Fibroblast of the conjunctiva (primary cell): ENCODE results near the gene GLIPR1L2.
A peak's percentile ranks its signal among the peaks of the same experiment; 100 is the strongest.
"Not testable (repeated sequence)": the region's sequence is repeated elsewhere in the genome, so short reads cannot be mapped to it uniquely, and the experiment has no call there.

Source experiments
- DNase-seq: peaks from one replicate; pipeline ENCODE4 v3.0.0-alpha.2; 2010; ENCODE audit warnings: low read depth

The GLIPR1L2 gene

GRCh38 chr12:75390899-75391538, at the start of gene GLIPR1L2:
Gene GLIPR1L2, plus strand, starts transcription at chr12:75391089. Its CDS starts 28 bp downstream, at chr12:75391117.
- peak; percentile 98 for DNase-seq

GRCh38 chr12:75341873-75342272, 49.0 kb upstream of the GLIPR1L2 start:
- no peak for DNase-seq

DNA sequence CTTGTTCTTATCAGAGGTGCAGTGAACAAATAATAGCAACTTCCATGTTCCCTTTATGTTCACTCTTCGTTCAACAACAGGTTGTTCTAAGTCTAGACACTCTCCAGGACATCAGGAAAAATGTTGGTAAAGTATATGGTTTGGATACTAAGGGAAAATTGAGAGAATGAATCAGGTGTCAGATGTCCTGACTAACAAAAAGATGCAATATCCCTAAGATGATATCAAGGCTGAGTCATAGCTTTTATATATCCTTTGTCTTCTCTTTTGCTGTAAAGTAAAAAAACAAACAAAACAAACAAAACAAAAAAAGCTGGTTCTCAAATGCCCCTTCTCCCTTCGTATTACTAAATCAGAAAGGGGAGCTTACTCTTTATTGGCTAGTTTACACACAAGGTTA, 45.4 kb upstream of the GLIPR1L2 start:
- no peak for DNase-seq

DNA sequence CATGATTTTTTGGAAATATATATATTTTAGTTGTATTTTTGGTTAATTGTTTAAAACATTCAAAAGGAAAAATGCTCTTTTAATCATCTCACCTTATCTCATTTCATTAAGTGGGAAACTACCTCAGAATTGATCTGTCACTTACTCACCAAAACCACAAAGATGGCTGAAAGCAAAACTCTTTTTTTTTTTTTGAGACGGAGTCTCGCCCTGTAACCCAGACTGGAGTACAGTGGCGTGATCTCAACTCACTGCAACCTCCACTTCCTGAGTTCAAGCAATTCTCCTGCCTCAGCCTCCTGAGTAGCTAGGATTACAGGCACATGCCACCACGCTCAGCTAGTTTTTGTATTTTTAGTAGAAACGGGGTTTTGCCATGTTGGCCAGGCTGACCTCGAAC, 44.7 kb upstream of the GLIPR1L2 start:
- DNase-seq: not testable (repeated sequence)

GRCh38 chr12:75349946-75350345, 40.9 kb upstream of the GLIPR1L2 start:
- DNase-seq: no peak

DNA sequence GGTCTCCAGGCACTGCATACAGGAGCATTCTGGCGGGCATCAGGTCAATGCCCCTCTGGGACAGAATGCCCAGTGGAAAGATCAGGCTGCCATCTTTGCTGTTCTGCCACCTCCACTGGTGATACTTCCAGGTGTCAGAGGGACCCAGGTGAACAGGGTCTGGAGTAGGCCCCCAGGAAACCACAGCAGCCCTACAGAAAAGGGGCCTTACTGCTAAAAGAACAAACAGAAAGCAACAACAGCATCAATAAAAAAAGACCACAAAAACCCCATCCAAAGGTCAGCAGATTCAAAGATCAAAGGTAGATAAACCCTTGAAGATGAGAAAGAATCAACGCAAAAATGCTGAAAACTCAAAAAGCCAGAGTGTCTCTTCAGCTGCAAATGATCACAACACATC, 40.5 kb upstream of the GLIPR1L2 start:
- no peak for DNase-seq

DNA sequence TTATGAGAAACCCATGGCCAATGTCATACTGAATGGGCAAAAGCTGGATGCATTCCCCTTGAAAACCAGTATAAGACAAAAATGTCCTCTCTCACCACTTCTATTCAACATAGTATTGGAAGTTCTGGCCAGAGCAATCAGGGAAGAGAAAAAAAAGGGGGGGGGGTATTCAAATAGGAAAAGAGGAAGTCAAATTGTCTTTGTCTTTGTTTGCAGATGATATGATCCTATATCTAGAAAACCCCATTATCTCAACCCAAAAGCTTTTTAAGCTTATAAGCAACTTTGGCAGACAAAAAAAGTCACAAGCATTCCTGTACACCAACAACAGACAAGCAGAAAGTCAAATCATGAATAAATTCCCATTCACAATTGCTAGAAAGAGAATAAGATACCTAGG, 36.9 kb upstream of the GLIPR1L2 start:
- DNase-seq: no peak

DNA sequence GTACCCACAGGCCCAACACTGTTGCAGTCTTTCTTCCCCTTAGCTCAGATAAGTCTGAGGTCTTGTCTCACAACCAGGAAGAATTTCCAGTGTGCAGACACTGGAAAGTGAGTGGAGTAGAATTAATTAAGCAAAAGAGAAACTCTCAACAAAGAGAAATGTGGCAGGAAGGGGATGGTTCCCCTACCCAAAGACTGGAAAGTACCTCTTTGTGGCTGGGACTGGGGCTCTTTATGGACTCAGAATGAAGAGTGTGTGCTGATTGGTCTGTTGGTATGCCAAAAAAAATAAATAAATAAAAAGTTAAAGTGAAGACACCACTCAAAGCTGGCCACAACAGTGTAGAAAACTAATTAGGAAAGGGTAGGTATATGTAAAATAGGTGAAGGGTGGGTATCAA, 30.0 kb upstream of the GLIPR1L2 start:
- no peak for DNase-seq

GRCh38 chr12:75361408-75361807, 29.5 kb upstream of the GLIPR1L2 start:
- no peak for DNase-seq

- peak; percentile 65 for DNase-seq
These were observed 26.0 kb upstream of the GLIPR1L2 start for GRCh38 chr12:75364919-75365318.

DNA sequence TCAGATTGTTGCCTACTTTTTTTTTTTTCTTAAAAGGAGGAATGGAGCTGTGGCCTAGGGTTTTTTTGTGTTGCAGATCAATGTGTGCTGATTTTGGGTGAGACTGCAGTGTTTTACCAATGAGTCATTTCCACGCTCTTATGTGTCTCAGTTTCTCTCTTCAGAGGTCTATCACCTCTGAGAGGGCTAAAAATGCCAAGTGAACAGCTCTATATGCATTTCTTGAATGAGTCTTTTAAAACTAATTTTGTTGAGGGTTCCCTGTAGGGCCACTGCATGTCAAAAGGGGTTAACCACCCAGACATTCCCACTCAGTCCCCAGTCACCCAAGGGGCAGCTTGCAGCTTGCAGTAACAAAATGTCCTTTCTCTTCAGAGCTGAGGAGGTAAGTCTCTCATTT, 24.3 kb upstream of the GLIPR1L2 start:
- no peak for DNase-seq

DNA sequence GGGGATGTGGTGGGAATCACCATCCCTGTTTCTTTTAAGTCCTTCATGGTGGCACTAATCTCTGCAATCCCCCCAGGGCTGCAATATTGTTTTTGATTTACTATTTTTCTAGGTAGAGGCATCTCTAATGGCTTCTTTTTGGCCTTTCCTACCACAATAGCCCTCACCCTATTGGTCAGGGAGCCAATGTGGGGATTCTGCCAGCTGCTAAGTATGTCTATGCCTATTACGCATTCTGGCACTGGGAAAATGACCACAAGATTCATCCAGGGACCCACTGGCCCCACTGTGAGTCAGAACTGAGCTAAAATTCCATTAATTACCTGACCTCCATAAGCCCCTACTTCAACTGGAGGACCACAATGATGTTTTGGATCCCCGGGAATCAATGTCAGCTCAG, 15.9 kb upstream of the GLIPR1L2 start:
- DNase-seq: no peak

GRCh38 chr12:75378354-75378753, 12.5 kb upstream of the GLIPR1L2 start:
- peak; percentile 4 for DNase-seq

DNA sequence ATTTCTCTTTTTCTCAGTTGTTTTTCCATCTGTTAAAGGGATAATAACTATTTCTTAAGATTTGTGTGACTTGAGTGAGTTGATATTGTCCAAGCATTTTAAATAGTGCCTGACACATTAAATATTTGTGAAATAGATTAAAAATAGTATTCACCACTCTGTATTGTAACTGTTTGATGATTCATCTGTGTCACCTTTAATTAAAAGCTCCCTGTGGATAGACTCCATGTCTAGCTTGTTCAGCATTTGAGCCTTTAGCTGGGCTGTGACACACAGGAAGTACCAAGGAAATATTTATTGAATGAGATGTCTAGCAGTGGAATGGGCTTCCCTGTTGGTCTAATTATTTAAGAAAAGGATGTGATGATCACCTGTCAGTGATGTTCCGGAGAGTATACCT, 1.8 kb upstream of the GLIPR1L2 start:
- no peak for DNase-seq

DNA sequence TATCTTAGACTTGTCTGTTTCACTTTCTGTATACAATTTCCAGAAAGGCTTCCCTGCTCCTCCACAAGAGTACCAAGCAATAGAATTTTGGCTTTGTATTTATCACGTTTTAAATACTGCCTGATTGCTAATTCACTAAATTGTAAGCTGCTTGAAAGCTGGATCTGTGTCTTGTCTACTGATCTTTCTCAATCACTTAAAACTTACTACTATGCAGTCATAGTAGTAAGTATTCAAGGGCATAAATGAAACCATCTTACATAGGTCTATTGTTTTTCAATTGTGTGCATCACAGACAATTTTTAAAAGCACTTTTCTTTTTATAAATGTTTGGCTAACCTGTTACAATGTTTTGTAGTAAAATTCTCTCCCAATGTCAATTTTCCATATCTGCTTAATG, 1.2 kb upstream of the GLIPR1L2 start:
- DNase-seq: no peak

DNA sequence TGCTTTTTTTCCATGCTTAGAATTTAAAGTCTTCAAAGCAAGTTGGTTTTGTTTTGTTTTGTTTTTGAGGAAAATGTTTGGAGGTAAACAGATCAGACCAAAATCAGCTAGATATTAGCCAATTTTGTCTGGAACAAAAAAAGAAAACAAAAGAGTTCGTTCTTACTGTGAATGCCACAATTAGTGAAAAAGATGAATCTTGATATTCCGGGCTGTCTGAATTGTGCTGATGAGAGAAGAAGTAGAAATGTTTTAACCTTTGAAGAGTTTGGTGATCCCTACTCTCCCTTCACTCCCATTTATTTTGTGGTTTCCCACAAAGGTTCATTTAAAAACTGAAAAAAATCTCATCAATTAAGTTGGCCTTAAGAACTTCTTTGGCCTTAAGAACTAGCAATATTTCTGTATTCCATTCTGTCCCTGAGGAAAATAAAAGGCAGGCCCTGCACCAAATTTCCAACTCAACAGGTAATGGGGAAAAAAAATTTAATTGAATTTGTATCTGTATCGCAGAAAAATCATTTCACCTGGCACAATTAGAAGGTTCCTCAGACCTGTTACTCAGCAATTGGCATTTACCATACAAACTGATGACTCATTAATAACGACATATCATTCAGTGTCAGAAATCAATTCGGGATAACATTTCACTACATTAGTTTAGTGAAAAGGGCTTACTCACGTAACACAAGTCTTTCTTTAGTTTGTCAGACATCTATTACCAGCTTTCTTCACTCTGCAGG, 562 bp upstream of the GLIPR1L2 start:
- DNase-seq: no peak

- DNase-seq: no peak
These were observed 13.3 kb downstream of the GLIPR1L2 start for GRCh38 chr12:75404231-75404630.

GRCh38 chr12:75407683-75408082, 16.8 kb downstream of the GLIPR1L2 start:
- no peak for DNase-seq

DNA sequence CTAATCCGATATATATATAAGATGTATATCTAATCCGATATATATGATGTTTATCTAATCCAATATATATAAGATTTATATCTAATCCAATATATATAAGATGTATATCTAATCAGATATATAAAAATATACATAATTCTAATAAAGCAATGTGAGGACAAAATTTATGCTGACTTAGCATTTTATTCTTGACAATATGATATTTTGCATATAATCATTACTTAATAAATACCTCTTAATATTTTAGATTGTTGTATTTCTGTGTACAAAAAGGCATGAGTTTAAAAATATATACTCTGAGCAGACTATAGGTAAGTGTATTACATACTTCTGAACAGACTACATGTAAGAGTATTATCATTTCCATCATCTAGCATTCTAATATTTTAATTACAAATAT, 18.9 kb downstream of the GLIPR1L2 start:
- no peak for DNase-seq

GRCh38 chr12:75414671-75415070, 23.8 kb downstream of the GLIPR1L2 start:
- no peak for DNase-seq

- DNase-seq: no peak
These were observed 29.0 kb downstream of the GLIPR1L2 start for GRCh38 chr12:75419841-75420240.

DNA sequence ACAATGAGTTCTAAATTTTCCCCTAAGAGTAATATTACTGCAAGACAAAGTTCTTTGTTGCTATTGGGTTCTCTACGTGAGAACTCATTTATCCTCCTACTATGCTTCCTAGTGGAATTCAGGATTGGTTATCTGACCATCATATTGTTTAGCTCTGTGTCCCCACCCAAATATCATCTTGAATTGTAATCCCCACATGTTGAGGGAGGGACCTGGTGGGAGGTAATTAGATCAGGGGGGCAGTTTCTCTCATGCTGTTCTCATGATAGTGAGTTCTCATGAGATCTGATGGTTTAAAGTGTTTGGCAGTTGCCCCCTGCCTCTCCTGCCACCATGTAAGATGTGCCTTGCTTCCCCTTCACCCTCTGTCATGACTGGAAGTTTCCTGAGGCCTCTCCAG, 36.6 kb downstream of the GLIPR1L2 start:
- DNase-seq: no peak

- no peak for DNase-seq
These were observed 37.9 kb downstream of the GLIPR1L2 start for GRCh38 chr12:75428767-75429166.

DNA sequence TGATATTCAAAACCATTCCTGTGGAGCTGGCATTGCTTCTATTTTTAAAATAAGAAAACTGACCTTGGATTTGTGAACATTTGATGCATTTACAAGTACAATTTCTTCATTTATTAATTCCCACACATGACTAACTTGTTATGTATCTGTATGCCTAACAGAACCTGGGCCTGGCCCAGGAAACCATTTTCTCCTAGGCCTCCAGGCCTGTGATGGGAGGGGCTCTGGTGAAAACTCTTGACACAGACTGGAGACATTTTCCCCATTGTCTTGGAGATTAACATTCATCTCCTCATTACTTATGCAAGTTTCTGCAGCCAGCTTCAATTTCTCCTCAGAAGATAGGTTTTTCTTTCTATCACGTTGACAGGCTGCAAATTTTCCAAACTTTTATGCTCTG, 42.0 kb downstream of the GLIPR1L2 start:
- DNase-seq: no peak
